A549 treated with Mapracorat at 1 μM for 4 hours (cell line): ENCODE results near the gene MMEL1. TPM values are rescaled to one million over a fixed set of nuclear protein-coding genes. Genes with fewer than 3 reads are reported as not detected.

Experiments
- total RNA-seq: library from RNA; stranded (reverse); fragments of 200-300 nt; extraction: Qiagen RNA extraction; gene quantifications from 5 replicates; pipeline ENCODE4 v1.2.3, GENCODE V29; 2022

Gene MMEL1, protein sequence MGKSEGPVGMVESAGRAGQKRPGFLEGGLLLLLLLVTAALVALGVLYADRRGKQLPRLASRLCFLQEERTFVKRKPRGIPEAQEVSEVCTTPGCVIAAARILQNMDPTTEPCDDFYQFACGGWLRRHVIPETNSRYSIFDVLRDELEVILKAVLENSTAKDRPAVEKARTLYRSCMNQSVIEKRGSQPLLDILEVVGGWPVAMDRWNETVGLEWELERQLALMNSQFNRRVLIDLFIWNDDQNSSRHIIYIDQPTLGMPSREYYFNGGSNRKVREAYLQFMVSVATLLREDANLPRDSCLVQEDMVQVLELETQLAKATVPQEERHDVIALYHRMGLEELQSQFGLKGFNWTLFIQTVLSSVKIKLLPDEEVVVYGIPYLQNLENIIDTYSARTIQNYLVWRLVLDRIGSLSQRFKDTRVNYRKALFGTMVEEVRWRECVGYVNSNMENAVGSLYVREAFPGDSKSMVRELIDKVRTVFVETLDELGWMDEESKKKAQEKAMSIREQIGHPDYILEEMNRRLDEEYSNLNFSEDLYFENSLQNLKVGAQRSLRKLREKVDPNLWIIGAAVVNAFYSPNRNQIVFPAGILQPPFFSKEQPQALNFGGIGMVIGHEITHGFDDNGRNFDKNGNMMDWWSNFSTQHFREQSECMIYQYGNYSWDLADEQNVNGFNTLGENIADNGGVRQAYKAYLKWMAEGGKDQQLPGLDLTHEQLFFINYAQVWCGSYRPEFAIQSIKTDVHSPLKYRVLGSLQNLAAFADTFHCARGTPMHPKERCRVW
- total RNA-seq = not detected in 5 replicates

DNA sequence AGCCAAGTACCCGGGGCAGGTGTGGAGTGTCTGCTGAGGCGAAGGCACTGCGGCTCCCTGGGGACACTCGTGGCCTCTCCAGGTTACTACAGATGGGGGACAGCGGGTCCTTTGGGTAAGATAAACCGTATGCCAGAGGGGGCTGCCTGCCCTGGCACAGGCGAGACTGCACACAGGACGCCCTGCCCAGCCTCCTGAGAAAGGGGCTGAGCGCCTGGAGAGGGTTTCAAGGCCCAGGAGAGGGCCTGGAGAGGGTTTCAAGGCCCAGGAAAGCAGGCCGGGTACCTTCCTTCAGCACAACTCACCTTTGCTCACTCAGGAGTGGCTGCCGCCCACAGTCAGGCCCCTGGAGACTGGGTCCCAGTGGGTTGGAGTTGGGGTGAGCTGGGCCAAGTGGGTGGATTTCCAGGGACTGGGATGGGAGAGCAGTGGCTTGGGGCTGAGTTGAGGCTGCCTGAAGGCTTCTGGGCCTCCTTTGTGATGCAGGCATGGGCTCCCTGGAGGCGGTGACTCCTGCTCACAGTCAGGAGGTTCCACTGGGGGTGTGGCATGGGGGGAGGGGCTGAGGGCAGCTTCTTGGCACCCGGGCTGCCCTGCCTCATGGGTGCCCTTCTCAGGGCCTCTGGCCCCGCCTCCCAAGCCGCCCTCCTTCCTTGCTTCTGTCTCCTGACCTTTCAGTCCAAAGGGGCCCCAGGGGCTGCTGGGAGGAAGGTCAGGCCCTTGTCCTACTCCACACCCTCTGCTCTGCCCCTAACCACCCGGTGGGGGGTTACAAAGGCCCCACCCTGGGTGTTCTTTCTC is at the start of gene MMEL1:
TSS of gene MMEL1 (minus strand) at position 456 of the 801 bp plus-strand sequence. CDS start 3,532 bp downstream, outside the sequence.

DNA sequence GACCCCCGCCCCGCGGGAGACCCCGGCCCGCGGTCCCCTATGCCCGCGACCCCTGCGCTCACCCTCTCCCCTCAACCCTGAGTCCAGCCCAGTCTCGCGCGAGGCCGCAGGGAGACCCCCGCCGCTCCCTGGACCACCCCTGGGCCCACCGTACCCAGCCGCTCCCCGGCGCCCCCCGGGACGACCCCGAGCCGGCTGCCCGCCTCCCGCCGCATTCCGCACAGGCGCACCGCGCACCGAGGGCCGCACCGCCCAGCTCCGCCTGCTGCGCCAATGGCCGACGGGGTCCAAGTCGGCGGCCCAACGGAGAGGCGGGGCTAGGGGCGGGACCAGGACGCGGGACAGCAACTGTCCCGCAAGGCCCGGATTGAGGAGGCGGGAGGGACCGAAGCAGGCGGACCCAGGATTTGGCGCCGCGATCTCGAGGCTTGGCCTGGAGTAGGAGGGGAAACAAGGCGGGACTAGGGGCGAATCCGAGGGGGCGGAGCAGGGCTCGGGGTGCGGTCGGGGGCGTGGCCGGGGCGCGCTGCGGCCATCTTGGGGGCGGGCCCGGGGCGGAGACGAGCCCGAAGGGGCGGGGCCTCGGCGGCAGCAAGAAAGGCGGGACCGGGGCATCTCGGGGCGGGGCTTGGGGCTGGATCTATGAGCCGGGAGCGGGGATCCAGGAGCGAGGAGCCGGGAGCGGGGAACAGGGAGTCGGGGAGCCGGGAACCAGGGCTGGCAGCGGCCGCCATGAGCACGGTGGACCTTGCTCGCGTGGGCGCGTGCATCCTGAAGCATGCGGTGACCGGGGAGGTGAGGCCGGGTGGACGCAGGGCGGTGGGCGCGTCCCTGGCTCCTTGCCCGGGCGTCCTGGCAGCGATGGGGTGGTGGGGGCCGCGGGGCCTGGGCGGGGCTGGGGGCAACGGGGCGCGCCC is 46.4 kb downstream of the MMEL1 start, which contains the start of gene PRXL2B:
TSS of gene PRXL2B (plus strand) at position 624 of the 917 bp plus-strand sequence. CDS start at position 733, 109 bp downstream.

DNA sequence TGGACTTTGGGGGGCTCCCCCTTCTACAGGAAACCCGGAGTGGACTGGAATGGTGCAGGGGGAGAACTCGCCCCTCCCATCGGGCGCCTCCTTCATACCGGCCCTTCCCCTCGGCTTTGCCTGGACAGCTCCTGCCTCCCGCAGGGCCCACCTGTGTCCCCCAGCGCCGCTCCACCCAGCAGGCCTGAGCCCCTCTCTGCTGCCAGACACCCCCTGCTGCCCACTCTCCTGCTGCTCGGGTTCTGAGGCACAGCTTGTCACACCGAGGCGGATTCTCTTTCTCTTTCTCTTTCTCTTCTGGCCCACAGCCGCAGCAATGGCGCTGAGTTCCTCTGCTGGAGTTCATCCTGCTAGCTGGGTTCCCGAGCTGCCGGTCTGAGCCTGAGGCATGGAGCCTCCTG is 76.5 kb downstream of the MMEL1 start, which contains the start of gene TNFRSF14:
TSS of gene TNFRSF14 (plus strand) at position 95 of the 401 bp plus-strand sequence. CDS start at position 389, 294 bp downstream.

Other genes with a start within 250 kb of the MMEL1 start
- gene MORN1, start 241.5 kb downstream of the MMEL1 start, total RNA-seq = 5.3 to 7.1 TPM (median 5.8 TPM) in 5 replicates
- 98.5 to 135 TPM (median 120 TPM) in 5 replicates for gene RER1, start 241.2 kb downstream of the MMEL1 start, total RNA-seq
- 20.0 to 26.3 TPM (median 24.8 TPM) in 5 replicates for gene PEX10, start 220.5 kb downstream of the MMEL1 start, total RNA-seq
- gene PLCH2, start 156.7 kb downstream of the MMEL1 start, total RNA-seq = 0.15 to 0.53 TPM (median 0.30 TPM) in 5 replicates
- 8.3 to 13.3 TPM (median 10.8 TPM) in 5 replicates for gene PANK4, start 106.4 kb downstream of the MMEL1 start, total RNA-seq
- not detected in 5 replicates for gene HES5, start 102.8 kb downstream of the MMEL1 start, total RNA-seq
- 0.10 to 0.27 TPM (median 0.10 TPM) in 3 of 5 replicates, not detected in the others for gene TNFRSF14, start 76.6 kb downstream of the MMEL1 start, total RNA-seq
- gene PRXL2B, start 46.2 kb downstream of the MMEL1 start, total RNA-seq = 18.9 to 24.6 TPM (median 23.2 TPM) in 5 replicates
- 0.01 to 0.07 TPM (median 0.05 TPM) in 5 replicates for gene TTC34, start 168.7 kb upstream of the MMEL1 start, total RNA-seq